ENCODE results near the gene IRF5.

GRCh38 chr7:128915271-128915819 lies 22.4 kb upstream of the IRF5 start:
- TF ChIP-seq ZNF248 (tag by site-specific recombination; IDR thresholded peaks at IDR 0.05), result no peak
- no peak for TF ChIP-seq ZNF274 (IDR thresholded peaks at IDR 0.05; ENCODE audit: low read length)
- TF ChIP-seq ZNF274 (tag by site-specific recombination; IDR thresholded peaks at IDR 0.05; ENCODE audit: borderline replicate concordance), result no peak
- no peak for TF ChIP-seq CTCF (tag by site-specific recombination; IDR thresholded peaks at IDR 0.05)
- TF ChIP-seq ZSCAN18 (tag by site-specific recombination; IDR thresholded peaks at IDR 0.05), result no peak
- no peak for TF ChIP-seq ZXDB (tag by site-specific recombination; IDR thresholded peaks at IDR 0.05)
- no peak for TF ChIP-seq SP2 (tag by site-specific recombination; IDR thresholded peaks at IDR 0.05)

Data from HEK293 (cell line).